GM21786 (cell line): Measurements from ENCODE around the gene TNFRSF1B.

Experiments used
- ATAC-seq: cut with Tn5 transposase; IDR thresholded peaks from one replicate; pipeline ENCODE4 v1.9.1; 2021; ENCODE audit not compliant: unreplicated experiment

TNFRSF1B gene

DNA sequence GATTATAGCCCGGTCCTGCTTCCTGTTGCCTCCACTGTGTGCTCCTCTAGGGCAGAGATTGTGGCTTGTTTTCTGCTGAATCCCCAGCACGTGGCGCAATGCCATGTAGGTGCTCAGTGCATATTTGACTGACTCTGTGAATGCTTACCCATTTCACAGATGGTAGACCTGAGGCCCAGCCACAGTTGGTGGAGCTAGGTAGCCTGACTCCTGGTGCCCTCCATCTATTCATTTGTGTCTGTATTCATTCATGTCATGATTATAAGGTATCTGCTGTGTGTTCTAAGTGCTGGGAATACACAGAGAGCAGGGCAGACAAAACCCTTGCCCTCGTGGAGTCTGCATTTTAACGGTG lies 22.5 kb downstream of the TNFRSF1B start:
- ATAC-seq = no peak

DNA sequence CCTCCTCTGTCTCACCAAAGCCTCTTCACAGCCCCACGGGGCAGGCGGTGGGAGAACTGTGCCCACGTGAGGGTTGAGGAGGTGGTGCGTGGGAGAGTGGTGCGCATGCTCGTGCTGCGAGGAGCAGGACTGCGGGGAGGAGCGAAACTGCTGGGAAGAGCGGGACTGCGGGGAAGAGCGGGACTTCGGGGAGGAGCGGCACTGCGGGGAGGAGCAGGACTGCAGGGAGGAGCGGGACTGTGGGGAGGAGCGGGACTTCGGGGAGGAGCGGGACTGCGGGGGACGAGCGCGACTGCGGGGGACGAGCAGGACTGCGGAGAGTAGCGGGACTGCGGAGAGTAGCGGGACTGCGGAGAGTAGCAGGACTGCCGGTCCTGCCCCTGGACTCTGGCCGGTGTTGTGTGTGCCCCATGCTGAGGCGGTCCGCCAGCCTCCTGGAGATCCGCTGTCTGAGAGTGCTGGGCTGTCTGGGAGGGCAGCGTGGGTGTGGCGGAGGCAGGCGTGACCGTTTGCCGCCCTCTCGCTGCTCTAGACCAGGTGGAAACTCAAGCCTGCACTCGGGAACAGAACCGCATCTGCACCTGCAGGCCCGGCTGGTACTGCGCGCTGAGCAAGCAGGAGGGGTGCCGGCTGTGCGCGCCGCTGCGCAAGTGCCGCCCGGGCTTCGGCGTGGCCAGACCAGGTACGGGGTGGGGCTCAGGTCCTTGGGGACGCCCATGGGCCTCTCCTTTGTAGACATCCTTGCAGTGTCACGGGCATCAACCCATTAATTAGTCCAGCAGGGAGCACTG lies 24.6 kb downstream of the TNFRSF1B start:
- no peak for ATAC-seq

DNA sequence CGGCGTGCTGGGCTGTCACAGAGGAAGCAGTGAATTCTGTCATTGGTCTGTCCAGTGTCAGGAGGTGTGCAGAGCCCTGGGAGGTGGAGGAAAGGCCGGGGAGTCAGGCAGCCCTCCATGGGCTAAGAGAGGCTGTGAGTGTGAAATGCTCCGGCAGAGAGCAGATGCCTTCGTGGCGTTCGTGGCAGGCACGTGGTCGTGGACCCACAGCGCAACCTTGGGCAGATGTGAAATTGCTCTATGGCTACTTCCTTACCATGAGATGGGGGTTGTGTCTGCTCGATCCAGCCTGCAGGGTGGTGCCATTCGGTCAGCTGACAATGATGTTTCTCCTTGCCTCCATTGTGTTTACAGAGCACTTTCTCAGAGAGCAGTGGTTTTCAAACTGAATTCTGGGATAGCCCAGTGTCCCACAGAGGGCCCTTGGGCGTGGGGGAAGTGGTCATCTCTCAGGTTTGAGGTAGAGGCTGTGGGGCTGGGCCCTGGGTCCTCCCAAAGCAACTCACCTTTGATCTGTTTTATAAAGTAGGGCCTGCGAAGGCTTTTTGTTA lies 27.9 kb downstream of the TNFRSF1B start:
- ATAC-seq = no peak

DNA sequence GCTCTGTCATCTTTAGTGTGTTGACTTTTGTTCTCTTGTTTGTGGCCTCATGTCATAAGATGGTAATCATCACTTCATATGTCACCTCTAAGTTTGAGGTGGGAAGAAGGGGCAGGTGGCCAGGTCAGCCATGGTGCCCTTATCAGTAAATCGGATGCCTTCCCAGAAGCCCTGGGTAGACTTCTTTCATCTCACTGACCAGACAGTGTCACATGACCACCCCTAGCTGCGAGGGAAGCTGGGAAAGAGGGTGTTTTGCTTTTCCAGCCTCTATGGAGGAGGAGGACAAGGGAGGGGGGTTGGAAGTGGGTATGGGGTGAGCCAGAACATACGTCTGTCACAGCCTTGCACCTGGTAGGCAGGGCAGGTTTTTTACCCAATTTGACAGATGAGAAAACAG lies 28.6 kb downstream of the TNFRSF1B start:
- ATAC-seq = no peak

DNA sequence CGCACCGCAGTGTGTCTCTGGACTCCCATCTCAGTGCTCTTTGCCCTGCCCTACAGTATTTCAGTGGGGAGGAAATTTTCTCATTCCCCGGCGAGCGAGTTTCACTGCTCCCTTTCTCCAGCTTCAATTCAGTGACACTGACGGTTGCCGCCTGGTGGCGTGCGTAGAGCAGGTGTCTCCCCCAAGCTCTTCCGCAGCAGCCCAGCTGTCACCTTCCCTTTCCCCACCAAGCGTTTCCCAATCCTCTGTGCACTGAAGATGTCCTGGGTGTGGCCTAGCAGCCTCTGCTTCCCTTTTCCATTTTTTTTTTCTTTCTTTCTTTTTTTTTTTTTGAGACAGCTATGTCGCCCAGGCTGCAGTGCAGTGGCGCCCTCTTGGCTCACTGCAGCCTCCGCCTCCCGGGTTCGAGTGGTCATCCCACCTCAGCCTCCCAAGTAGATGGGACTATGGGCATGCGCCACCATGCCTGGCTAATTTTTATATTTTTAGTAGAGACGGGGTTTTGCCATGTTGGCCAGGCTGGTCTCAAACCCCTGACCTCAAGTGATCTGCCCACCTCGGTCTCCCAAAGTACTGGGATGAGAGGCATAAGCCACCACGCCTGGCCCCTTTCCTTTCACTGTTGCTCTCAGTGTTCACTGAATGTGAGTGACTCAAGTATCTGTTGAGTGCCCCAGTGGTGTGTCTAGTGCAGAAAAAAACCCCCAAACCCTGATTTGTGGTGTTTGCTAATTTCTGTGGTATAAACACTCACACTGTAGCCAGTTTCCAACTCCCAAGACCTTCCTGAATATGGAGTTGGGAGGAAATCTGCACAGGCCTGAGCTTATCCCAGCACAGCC lies 30.1 kb downstream of the TNFRSF1B start:
- no peak for ATAC-seq

DNA sequence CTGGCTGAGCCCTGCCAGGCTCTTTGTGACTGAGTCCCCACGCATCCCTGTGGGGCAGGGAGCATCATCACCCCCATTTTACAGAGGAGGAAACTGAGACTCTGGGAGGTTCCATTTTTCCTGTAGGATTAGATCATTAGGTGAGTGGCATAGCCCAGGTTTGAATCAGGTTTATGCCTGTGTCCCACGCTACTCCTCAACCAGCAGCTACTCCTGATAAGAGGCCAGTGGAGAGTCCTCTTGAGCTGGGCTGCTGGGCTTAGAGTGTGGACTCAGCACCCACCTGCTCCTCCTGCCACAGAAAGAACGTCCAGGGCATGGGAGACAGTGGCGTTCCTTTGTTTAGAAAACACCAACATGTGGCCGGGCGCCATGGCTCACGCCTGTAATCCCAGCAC lies 30.7 kb downstream of the TNFRSF1B start:
- ATAC-seq = no peak

DNA sequence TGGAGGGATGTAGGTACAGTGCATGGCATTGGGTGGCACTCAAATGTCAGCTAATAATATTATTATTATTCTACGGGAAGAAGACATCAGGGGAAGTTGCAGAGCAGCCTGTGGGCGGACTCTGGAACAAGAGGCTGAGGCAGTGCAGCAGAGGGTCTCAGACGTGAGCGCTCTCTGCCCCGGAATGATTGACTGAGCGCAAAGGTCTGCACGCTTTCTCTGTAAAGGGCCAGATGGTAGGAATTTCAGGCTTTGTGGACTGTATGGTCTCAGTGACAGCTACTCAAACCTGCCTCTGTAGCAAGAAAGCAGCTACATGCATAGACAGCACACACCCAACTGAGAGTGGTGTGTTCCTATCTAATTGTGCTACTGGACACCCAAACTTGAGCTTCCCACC lies 33.4 kb downstream of the TNFRSF1B start:
- ATAC-seq = no peak

DNA sequence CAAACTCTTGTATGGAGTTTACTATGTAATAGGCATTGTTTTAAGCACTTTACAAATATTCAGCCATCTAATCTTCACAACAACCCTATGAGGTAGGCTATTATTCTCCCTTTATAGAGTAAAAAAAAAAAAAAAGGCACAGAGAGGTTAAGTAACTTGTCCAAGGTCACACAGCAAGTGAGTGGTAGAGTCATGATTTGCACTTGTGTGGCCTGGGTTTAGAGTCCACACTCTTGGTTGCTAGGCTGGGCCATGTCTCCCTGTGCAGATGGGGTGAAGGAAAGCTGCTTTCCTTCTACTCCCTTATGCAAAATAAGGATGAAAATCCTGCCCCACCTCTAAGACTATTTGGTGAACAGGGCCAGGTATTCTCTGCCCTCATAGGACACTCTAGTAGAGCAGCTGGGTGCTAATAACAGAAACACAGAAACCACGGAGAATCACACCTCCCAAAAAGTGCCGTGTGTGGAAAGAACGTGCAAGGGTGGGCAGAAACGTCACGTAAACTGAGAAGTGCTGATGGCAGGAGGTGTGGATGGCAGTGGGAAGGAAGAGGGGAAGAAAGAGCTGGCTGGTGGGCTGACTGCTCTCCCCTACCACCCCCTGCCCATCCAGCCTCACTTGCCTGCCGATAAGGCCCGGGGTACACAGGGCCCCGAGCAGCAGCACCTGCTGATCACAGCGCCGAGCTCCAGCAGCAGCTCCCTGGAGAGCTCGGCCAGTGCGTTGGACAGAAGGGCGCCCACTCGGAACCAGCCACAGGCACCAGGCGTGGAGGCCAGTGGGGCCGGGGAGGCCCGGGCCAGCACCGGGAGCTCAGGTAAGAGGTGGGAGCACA lies 34.8 kb downstream of the TNFRSF1B start:
- ATAC-seq = no peak

DNA sequence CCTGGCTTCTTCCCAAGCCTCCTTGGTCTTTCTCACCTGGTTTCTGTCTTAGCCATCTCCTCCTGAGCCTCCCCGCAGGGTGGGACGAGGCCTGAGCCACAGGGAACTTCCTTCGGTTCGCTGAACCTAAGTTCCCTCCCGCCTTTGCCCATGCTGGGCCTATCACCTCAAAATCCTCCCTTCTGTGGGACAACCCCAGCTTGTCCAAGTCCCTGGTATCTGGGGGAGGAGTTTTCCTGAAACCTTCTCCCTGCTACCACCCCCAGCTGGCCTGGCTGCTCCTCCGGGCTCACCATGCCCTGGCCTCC lies 35.4 kb downstream of the TNFRSF1B start:
- no peak for ATAC-seq

DNA sequence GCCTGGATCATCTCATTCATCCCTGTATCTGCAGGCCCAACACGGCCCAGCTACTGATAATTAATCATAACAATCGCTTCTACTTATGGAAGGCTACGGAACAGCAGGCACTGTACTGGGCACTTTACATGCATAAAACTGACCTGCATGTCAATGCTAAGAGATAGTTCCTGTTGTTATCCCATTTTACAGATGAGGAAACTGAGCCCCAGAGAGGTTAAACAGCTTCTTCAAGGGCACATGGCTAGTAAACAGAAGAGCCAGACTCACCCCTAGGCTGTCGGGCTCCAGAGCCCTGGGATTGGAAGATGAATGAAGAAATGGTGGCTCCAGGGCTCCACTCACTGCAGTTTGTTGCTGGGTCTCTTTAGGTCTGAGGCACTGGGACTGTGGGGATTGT lies 35.8 kb downstream of the TNFRSF1B start:
- no peak for ATAC-seq

DNA sequence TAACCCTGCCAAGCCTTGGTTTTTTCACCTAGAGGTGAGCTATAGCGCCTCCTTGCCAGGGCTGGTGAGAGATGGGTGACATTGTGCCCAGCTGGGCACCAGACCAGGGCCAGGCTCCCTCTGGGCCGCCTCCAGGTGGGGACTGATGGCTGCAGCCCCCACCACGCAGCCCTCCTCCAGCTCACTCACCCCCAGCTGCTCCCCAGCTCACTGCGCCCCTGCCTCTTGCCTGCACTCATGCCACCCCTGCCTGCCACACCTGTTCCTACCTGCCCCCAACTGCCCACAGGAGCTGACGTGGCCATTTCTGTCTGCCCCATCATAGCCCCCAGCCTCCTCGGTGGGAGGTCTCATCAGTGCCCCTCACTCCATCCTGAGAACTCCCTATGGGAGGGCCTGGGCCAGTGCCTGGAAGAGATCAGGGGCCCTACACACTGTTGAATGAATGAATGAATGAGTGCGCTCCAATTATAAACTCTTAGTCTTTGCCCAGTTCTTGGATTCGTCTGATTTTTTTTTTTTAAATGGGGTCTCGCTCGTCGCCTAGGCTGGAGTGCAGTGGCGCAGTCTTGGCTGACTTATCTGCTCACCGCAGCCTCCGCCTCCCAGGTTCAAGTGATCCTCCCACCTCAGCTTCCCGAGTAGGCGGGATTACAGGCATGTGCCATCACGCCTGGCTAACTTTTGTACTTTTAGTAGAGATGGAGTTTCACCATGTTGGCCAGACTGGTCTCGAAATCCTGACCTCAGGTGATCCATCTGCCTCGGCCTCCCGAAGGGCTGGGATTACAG lies 36.6 kb downstream of the TNFRSF1B start:
- no peak for ATAC-seq

DNA sequence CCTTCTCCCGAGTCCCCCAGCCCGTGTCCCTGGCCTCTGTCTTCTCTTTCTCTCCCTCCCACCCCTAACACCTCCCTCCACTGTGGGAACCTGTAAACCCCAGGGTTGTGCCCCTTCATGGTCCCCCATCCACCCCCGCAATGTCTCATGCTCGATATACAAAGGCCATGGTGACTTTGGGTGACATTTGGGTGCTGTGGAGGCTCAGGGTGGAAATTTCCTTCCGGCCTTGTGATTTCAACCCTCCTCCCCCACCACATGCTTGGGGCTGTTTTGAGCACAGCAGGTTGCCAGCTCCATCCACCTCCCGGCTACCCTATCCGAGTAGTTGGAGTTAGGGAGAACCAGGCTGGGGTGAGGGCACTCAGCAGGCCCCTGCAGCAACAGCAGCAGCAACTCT lies 37.3 kb downstream of the TNFRSF1B start:
- no peak for ATAC-seq

DNA sequence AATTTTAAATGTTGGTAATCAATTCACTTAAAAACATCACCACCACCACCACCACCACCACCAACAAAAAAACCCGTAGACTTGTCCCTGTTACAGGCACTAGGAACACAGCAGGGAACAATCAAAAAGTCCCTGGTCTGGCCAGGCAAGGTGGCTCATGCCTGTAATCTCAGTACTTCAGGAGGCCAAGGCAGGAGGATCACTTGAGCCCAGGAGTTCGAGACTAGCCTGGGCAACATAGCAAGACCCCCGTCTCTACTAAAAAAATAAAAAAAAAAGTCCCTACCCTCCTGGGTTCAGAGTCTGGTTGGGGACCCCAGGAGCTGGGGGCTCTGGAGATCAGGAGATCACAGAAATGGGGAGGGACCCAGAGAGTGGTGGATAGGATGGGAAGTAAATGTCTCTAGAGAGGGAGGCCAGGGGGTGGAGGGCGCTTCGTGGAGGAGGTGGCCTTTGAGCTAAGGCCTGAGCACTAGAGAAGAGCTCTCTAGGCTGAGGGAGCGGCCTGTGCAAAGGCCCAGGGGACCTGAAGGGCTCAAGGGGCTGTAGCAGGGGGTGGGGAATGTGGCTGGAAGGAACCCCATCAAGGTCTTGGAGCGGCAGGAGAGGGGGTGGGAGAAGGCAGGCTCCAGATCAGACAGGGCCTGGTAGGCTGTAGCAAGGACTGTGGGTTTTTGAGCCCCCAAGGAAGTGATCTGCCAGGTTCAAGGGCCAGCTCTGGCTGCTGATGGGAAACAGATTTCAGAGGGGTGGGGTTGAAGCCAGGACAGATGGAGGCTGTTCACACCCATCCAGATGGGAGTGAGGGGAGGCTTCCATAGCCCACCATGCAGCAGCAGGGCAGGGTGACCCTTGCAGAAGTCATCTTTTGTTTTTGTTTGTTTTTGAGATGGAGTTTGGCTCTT lies 38.2 kb downstream of the TNFRSF1B start:
- ATAC-seq = no peak

DNA sequence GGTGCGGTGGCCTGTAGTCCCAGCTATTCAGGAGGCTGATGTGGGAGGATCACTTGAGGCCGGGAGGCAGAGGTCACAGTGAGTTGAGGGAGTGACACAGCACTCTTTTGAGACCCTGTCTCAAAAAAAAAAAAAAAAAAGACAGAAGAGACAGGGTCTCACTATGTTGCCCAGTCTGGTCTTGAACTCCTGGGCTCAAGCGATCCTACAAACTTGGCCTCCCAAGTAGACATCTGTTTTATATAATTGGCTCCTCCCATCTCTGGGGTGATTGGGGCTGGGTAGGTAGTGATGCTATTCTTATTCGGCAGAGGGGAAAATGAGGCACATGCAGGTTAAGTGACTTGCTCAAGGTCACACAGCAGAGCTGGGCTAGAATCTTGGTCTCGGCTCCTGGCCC lies 39.4 kb downstream of the TNFRSF1B start:
- no peak for ATAC-seq

DNA sequence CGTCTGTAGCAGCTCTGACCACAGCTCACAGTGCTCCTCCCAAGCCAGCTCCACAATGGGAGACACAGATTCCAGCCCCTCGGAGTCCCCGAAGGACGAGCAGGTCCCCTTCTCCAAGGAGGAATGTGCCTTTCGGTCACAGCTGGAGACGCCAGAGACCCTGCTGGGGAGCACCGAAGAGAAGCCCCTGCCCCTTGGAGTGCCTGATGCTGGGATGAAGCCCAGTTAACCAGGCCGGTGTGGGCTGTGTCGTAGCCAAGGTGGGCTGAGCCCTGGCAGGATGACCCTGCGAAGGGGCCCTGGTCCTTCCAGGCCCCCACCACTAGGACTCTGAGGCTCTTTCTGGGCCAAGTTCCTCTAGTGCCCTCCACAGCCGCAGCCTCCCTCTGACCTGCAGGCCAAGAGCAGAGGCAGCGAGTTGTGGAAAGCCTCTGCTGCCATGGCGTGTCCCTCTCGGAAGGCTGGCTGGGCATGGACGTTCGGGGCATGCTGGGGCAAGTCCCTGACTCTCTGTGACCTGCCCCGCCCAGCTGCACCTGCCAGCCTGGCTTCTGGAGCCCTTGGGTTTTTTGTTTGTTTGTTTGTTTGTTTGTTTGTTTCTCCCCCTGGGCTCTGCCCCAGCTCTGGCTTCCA lies 40.1 kb downstream of the TNFRSF1B start:
- no peak for ATAC-seq

DNA sequence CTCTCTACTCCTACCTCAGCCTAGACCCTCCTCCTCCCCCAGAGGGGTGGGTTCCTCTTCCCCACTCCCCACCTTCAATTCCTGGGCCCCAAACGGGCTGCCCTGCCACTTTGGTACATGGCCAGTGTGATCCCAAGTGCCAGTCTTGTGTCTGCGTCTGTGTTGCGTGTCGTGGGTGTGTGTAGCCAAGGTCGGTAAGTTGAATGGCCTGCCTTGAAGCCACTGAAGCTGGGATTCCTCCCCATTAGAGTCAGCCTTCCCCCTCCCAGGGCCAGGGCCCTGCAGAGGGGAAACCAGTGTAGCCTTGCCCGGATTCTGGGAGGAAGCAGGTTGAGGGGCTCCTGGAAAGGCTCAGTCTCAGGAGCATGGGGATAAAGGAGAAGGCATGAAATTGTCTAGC lies 41.5 kb downstream of the TNFRSF1B start:
- no peak for ATAC-seq

DNA sequence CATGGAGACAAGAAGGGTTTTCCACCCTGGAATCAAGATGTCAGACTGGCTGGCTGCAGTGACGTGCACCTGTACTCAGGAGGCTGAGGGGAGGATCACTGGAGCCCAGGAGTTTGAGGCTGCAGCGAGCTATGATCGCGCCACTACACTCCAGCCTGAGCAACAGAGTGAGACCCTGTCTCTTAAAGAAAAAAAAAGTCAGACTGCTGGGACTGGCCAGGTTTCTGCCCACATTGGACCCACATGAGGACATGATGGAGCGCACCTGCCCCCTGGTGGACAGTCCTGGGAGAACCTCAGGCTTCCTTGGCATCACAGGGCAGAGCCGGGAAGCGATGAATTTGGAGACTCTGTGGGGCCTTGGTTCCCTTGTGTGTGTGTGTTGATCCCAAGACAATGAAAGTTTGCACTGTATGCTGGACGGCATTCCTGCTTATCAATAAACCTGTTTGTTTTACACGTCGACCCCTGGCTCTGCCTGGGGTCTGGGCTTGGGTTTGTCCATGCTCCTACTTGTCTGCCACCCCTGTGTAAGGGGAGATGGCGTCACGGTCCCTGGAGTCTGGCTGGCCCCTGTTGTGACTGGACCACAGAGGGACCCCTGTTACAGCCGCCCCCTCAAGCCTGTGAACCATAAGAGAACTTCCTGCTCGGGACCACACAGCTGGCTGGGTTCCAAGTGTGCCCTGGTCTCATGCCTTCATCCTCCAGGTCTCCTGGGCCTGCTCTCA lies 42.1 kb downstream of the TNFRSF1B start:
- ATAC-seq = no peak

DNA sequence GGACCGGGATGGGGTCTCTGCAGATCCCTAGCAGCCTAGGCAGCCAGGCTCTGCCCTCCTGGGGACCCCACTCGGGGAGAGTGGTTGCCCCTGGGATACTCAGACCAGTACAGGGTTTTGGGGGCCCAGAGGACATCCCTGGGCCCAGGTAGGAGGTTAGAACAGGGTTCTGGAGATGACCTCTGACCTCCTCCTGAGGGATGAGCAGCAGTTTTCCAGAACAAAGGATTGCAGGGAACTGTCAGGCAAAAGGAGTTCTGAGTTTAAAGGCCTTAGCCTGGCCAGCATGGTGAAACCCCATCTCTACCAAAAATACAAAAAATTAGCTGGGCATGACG lies 42.7 kb downstream of the TNFRSF1B start:
- ATAC-seq = no peak
